Measurements from ENCODE around the gene GLT8D2. TPM values are rescaled to one million over a fixed set of nuclear protein-coding genes. Genes with fewer than 3 reads are reported as not detected.

GLT8D2 gene
- polyA plus RNA-seq, 1 of the 3 experiments (the other 2 are of a cell fraction): 50.0 TPM

DNA sequence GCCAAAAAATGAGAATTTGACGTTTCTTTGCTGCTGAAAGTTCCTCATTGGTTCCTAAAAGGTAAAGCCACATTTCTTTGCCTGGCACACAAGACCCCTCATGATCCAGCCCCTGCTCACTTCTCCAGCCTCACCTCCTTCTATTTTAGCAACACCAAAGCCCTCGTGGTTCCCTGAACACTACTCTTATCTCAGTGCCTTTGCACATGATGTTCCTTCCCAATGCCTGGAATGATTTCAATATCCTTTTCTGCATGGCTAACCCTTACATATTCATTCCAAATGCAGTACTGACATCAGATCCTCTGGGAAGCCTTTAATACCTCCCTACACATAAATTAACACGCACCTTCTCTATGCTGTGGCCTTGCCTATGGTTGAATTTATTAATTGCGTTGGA, 39.9 kb downstream of the GLT8D2 start:
- H4K20me1 ChIP-seq (ENCODE audit: insufficient read depth): no peaks in the 10 kb centered on the region
- POLR2A ChIA-PET: no interaction called here
- peaks cover 3 to 5% of the 10 kb centered on the region in 2 experiments; a peak in 2 of 4 replicates for H3K4me1 ChIP-seq (ENCODE audit: control insufficient read depth in 1 of 2, insufficient read depth in 2 of 2, low read depth in 1 of 2, low read length in 1 of 2)
- H3F3A ChIP-seq (replicated peaks; ENCODE audit: insufficient read depth): peaks cover 16% of the 10 kb centered on the region
- no peak overlapping the region for H3K4me2 ChIP-seq
- H3K9ac ChIP-seq: no peak overlapping the region
- no peaks in the 10 kb centered on the region for H3K79me2 ChIP-seq (ENCODE audit: insufficient read depth)
- CTCF ChIA-PET: no interaction called here
- DNase-seq: no peak
- H2AFZ ChIP-seq (ENCODE audit: low read depth): no peak overlapping the region
- H3K36me3 ChIP-seq (replicated peaks in 1 of 2; ENCODE audit: control insufficient read depth in 1 of 2, insufficient read depth in 2 of 2, low read length in 1 of 2): peaks cover 0 to 8% of the 10 kb centered on the region in 2 experiments
- no peak overlapping the region for H3K4me3 ChIP-seq (ENCODE audit: low read depth in 2 of 2, low read length in 1 of 2)
- no peaks in the 10 kb centered on the region for H3K9me3 ChIP-seq
- H3K27ac ChIP-seq (ENCODE audit: low read depth in 2 of 2, low read length in 1 of 2): no peak overlapping the region; a peak in 2 of 4 replicates
- 94% methylated on average over 4 of the region's 4 CpGs for WGBS (ENCODE audit: low lambda C conversion rate)
- no peaks in the 10 kb centered on the region for H3K27me3 ChIP-seq (ENCODE audit: insufficient read depth)
- no peaks in the 10 kb centered on the region for H3K9me2 ChIP-seq
- TF ChIP-seq, protein P1, sequence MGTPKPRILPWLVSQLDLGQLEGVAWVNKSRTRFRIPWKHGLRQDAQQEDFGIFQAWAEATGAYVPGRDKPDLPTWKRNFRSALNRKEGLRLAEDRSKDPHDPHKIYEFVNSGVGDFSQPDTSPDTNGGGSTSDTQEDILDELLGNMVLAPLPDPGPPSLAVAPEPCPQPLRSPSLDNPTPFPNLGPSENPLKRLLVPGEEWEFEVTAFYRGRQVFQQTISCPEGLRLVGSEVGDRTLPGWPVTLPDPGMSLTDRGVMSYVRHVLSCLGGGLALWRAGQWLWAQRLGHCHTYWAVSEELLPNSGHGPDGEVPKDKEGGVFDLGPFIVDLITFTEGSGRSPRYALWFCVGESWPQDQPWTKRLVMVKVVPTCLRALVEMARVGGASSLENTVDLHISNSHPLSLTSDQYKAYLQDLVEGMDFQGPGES (IDR thresholded peaks at IDR 0.05; ENCODE audit: low read depth, low read length): no peak
- no peak for TF ChIP-seq USF1 (IDR thresholded peaks at IDR 0.05; ENCODE audit: borderline replicate concordance, low read depth)
- TF ChIP-seq TAF1 (IDR thresholded peaks at IDR 0.05; ENCODE audit: borderline replicate concordance, low read depth, low read length): no peak
- TF ChIP-seq FOXM1 (IDR thresholded peaks at IDR 0.05; ENCODE audit: low read depth): no peak
- TF ChIP-seq TCF12 (IDR thresholded peaks at IDR 0.05): no peak
- TF ChIP-seq ELF1 (IDR thresholded peaks at IDR 0.05): no peak
- no peak for TF ChIP-seq CHD2 (IDR thresholded peaks at IDR 0.05; ENCODE audit: low read length, partially characterized antibody)
- TF ChIP-seq RFX5 (IDR thresholded peaks at IDR 0.05; ENCODE audit: low read length): no peak
- no peak for TF ChIP-seq RCOR1 (IDR thresholded peaks at IDR 0.05; ENCODE audit: low read length)
- TF ChIP-seq RXRA (IDR thresholded peaks at IDR 0.05; ENCODE audit: borderline replicate concordance, low read depth): no peak
- TF ChIP-seq JUND (IDR thresholded peaks at IDR 0.05): no peak
- no peak for TF ChIP-seq NFIC (IDR thresholded peaks at IDR 0.05; ENCODE audit: borderline replicate concordance)
- no peak for TF ChIP-seq GATA2 (CRISPR knock-in tag; IDR thresholded peaks at IDR 0.05)
- no peak for TF ChIP-seq MXI1 (IDR thresholded peaks at IDR 0.05; ENCODE audit: low read depth, low read length)
- TF ChIP-seq RAD21 (IDR thresholded peaks at IDR 0.05; ENCODE audit: low read length): no peak
- no peak for TF ChIP-seq YY1 (IDR thresholded peaks at IDR 0.05; ENCODE audit: low read depth)
- TF ChIP-seq TEAD4 (IDR thresholded peaks at IDR 0.05; ENCODE audit: borderline replicate concordance, insufficient read depth): no peak
- no peak for TF ChIP-seq NRF1 (IDR thresholded peaks at IDR 0.05; ENCODE audit: low read depth, low read length)
- no peak for TF ChIP-seq FOSL2 (IDR thresholded peaks at IDR 0.05; ENCODE audit: borderline replicate concordance, low read depth)
- no peak for TF ChIP-seq MEF2A (IDR thresholded peaks at IDR 0.05; ENCODE audit: borderline replicate concordance, low read depth)

DNA sequence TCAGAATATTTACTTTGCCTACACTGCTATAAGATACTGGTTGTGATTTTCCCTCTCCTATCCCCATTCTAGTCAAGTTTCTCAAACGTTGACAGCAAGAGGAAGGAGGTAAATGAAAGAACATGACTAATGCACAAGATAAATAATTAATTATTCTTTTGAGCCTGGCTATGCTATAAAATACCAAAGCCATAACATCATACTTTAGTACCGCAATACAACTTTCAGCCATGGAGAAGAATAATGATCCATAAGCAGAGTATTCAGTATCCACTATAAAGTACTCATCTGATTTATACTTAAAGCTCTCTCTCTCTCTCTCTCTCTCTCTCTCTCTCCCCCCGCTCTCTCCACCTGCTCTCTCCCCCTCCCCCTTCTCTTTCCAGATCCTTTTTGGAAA, 43.1 kb downstream of the GLT8D2 start:
- H3K27ac ChIP-seq (ENCODE audit: low read depth in 2 of 2, low read length in 1 of 2): peak overlapping the region in 1 of 2 experiments; percentile 70; a peak in 2 of 4 replicates
- DNase-seq: no peak
- 15% methylated on average over 3 of the region's 3 CpGs for WGBS (ENCODE audit: low lambda C conversion rate)
- TF ChIP-seq RFX5 (IDR thresholded peaks at IDR 0.05; ENCODE audit: low read length) (no peak), ELF1 (IDR thresholded peaks at IDR 0.05) (no peak), FOSL2 (IDR thresholded peaks at IDR 0.05; ENCODE audit: borderline replicate concordance, low read depth) (peak; percentile 77; the same call in 1 of the 2 replicates), REST (IDR thresholded peaks at IDR 0.05; ENCODE audit: low read depth, low read length) (no peak), SMC3 (IDR thresholded peaks at IDR 0.05; ENCODE audit: low read depth, low read length) (no peak), MAX (IDR thresholded peaks at IDR 0.05; ENCODE audit: low read depth) (0 out of 2 replicates have a peak, but pooled peaks have one; percentile 11), RAD21 (IDR thresholded peaks at IDR 0.05; ENCODE audit: low read length) (no peak), TAF1 (IDR thresholded peaks at IDR 0.05; ENCODE audit: borderline replicate concordance, low read depth, low read length) (no peak)
- TF ChIP-seq, protein P2, sequence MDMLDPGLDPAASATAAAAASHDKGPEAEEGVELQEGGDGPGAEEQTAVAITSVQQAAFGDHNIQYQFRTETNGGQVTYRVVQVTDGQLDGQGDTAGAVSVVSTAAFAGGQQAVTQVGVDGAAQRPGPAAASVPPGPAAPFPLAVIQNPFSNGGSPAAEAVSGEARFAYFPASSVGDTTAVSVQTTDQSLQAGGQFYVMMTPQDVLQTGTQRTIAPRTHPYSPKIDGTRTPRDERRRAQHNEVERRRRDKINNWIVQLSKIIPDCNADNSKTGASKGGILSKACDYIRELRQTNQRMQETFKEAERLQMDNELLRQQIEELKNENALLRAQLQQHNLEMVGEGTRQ (IDR thresholded peaks at IDR 0.05; ENCODE audit: borderline replicate concordance, low read depth, low read length): no peak

More for the DNA sequence above, 43.1 kb downstream of the GLT8D2 start:
- no peaks in the 10 kb centered on the region for H3K9me3 ChIP-seq
- peaks cover 3 to 5% of the 10 kb centered on the region in 2 experiments; a peak in 2 of 4 replicates for H3K4me1 ChIP-seq (ENCODE audit: control insufficient read depth in 1 of 2, insufficient read depth in 2 of 2, low read depth in 1 of 2, low read length in 1 of 2)
- H3K9ac ChIP-seq: no peak overlapping the region
- peaks cover 16% of the 10 kb centered on the region for H3F3A ChIP-seq (replicated peaks; ENCODE audit: insufficient read depth)
- H2AFZ ChIP-seq (ENCODE audit: low read depth): no peak overlapping the region; the same call in 1 of the 2 replicates
- no peaks in the 10 kb centered on the region for H4K20me1 ChIP-seq (ENCODE audit: insufficient read depth)
- peak overlapping the region; percentile 63 for H3K4me2 ChIP-seq
- H3K36me3 ChIP-seq (replicated peaks in 1 of 2; ENCODE audit: control insufficient read depth in 1 of 2, insufficient read depth in 2 of 2, low read length in 1 of 2): no peaks in the 10 kb centered on the region
- ChIA-PET CTCF (interaction anchor here (1.0 kb wide), 2 partner anchors 8 to 102 kb away, joined by 3 to 4 read pairs; no protein-coding TSS in a partner anchor), POLR2A (no interaction called here)
- H3K4me3 ChIP-seq (ENCODE audit: low read depth in 2 of 2, low read length in 1 of 2): no peak overlapping the region
- H3K79me2 ChIP-seq (ENCODE audit: insufficient read depth): no peaks in the 10 kb centered on the region
- no peaks in the 10 kb centered on the region for H3K9me2 ChIP-seq
- H3K27me3 ChIP-seq (ENCODE audit: insufficient read depth): no peaks in the 10 kb centered on the region
